Ovary (tissue), 9 donors: ENCODE results near the gene TMEFF1. TPM values are rescaled to one million over a fixed set of nuclear protein-coding genes. Genes with fewer than 3 reads are reported as not detected.

Source experiments
- DNase-seq, 5 donors: peaks; one replicate each; pipeline ENCODE4 v3.0.0-alpha.2; 2019 to 2020
- H3K27ac ChIP-seq, 2 donors: fragments of 200-600 bp; one replicate each; pipeline versions ENCODE4 v1.5.1 to v1.8.0; 2019 to 2022
- H3K27me3 ChIP-seq: fragments of 200-600 bp; one replicate; pipeline ENCODE4 v1.8.0; 2022
- H3K36me3 ChIP-seq: fragments of 200-600 bp; sonication (generic); one replicate; pipeline ENCODE4 v1.5.1; 2019
- H3K4me1 ChIP-seq: one replicate; pipeline ENCODE4 v1.8.1; 2013; ENCODE audit warnings: mild to moderate bottlenecking, moderate library complexity; ENCODE audit not compliant: insufficient read depth
- H3K4me3 ChIP-seq: fragments of 200-600 bp; sonication (generic); one replicate; pipeline ENCODE4 v1.5.1; 2017
- H3K9me3 ChIP-seq, 2 donors: fragments of 200-600 bp in 1 of 2; sonication (generic) in 1 of 2; one replicate each; pipeline versions ENCODE4 v1.5.1 to v1.8.1; 2013 to 2019; ENCODE audit warnings: mild to moderate bottlenecking in 1 of 2, moderate library complexity in 1 of 2
- EP300 ChIP-seq: sonication (generic); formaldehyde crosslinking; IDR thresholded peaks from one replicate; pipeline ENCODE4 v1.6.1; 2017; ENCODE audit warnings: antibody characterized with exemption
- POLR2A ChIP-seq: fragments of 450-650 bp; IDR thresholded peaks from one replicate; pipeline ENCODE4 v1.6.1; 2017; ENCODE audit warnings: antibody characterized with exemption, mild to moderate bottlenecking, moderate library complexity
- WGBS, 3 donors: extraction: QIAGEN DNeasy Blood & Tissue Kit in 1 of 3; methylation state at CpG; one replicate each; pipeline versions ENCODE4 v1.1.5 to v1.1.7; 2013 to 2017; 5-methylcytosine and 5-hydroxymethylcytosine counted together
- intact Hi-C, 4 donors: fragments of 100-400 bp; cut with DNase I; formaldehyde crosslinking; loops; one replicate each; pipeline versions ENCODE4 v1.11.0 to v1.15.1; 2022 to 2023
- polyA plus RNA-seq, 2 donors: library from polyadenylated mRNA; stranded (reverse); fragments of 200-250 nt in 1 of 2; fragments of 350-450 nt in 1 of 2; fragmentation: Illumina TruSeq in 1 of 2; extraction: RNeasy Lipid Tissue Mini Kit (QIAGEN cat#74804) in 1 of 2; gene quantifications; one replicate each; pipeline ENCODE4 v1.2.3, GENCODE V29; 2013 to 2014
- total RNA-seq, 7 donors: library from RNA; depleted of rRNA in 2 of 7; stranded (reverse); fragments of >200 nt in 2 of 7; fragmentation: NEBNext Ultra II Directional in 3 of 7; extraction: Animal tissue kit (Norgen Biotek cat#: 25700) in 3 of 7; gene quantifications; one replicate each; pipeline versions ENCODE4 v1.1.0 to v1.2.4, GENCODE V29; 2016 to 2023
- TF ChIP-seq, protein P1 (sequence below), 3 donors: fragments of 450-650 bp in 2 of 3; fragments of 200-600 bp in 1 of 3; IDR thresholded peaks; one replicate each; pipeline versions ENCODE4 v1.5.1 to v1.8.0; 2016 to 2022; ENCODE audit warnings: antibody characterized with exemption in 3 of 3, mild to moderate bottlenecking in 1 of 3
- donor health status: DM: no; HTN: no; CAD: no; lungs with moderate emphysema.
- donor health status: DM: no; HTN: no; CAD: no.
- donor health status: Bipolar disorder and iron deficiency.
- donor health status: DM: yes; HTN: yes; CAD: no.
- donor health status: DM: no; HTN: no; CAD: no.
- donor health status: DM: yes; HTN: yes; CAD: no.

The TMEFF1 gene
- total and polyA plus RNA-seq, 9 donors = 0.10 to 1.2 (median 0.76) TPM; not detected in 2

DNA sequence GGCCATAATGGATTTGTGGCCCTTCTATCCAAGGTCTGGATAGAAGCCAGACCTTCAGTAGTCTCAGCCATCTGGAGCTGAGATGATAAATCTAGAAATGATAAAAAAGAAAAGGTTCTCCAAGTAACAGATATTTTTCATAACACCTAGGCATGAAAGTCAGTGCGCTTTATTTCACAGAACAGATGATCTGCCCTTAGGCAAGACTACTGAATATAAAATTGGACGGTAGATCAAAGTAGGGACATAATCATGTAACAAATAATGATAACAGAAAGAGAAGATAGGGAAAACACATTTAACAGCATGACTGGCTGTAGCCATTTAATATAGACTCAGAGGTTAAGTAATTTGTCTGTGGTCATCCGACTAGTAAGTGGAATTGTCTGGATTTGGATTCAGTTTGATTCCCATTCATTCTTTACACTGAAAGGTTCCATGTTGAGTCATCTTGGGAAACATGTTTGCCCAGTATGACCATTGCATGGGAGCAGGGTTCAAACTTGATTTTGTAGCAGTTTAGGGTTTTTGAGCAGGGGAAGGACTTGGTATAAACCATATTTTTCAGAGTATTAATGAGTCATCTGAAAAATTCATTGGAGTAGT lies 100.8 kb downstream of the TMEFF1 start:
- TF ChIP-seq, protein P1, sequence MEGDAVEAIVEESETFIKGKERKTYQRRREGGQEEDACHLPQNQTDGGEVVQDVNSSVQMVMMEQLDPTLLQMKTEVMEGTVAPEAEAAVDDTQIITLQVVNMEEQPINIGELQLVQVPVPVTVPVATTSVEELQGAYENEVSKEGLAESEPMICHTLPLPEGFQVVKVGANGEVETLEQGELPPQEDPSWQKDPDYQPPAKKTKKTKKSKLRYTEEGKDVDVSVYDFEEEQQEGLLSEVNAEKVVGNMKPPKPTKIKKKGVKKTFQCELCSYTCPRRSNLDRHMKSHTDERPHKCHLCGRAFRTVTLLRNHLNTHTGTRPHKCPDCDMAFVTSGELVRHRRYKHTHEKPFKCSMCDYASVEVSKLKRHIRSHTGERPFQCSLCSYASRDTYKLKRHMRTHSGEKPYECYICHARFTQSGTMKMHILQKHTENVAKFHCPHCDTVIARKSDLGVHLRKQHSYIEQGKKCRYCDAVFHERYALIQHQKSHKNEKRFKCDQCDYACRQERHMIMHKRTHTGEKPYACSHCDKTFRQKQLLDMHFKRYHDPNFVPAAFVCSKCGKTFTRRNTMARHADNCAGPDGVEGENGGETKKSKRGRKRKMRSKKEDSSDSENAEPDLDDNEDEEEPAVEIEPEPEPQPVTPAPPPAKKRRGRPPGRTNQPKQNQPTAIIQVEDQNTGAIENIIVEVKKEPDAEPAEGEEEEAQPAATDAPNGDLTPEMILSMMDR (IDR thresholded peaks at IDR 0.05) = no peak
- TF ChIP-seq POLR2A (no peak), EP300 (no peak)
- Histone ChIP-seq H3K27me3 (no peaks in the 10 kb centered on the region), H3K9me3 (no peaks in the 10 kb centered on the region), H3K27ac (no peak overlapping the region), H3K4me1 (no peaks in the 10 kb centered on the region), H3K36me3 (no peaks in the 10 kb centered on the region), H3K4me3 (no peak overlapping the region)
- 91 to 93% (median 92%) methylated on average over 3 of the region's 3 CpGs for WGBS, 3 donors
- DNase-seq = no peak
- intact Hi-C loops = no loop called here

DNA sequence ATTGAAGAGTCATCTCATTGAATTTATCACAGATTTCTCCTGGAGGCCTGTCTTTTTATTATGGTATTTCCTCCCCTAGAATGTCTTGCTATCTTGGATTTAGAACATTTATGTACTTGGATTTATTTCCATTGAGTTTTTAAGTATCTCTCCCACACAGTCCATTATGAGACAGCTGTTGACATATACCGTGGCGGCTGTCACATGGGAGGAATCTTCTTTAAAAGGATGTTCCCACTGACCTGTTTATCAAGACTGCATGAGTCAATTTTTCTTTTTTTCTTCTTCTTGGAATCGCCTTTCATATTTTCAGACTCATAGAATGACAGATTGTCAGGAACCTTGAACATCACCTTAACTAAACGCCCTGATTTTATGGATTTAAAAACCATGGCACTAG lies 102.1 kb downstream of the TMEFF1 start:
- Histone ChIP-seq H3K36me3 (no peaks in the 10 kb centered on the region), H3K4me1 (no peaks in the 10 kb centered on the region), H3K9me3 (no peaks in the 10 kb centered on the region), H3K27me3 (no peaks in the 10 kb centered on the region), H3K4me3 (no peak overlapping the region), H3K27ac (no peak overlapping the region)
- 71 to 82% (median 76%) methylated on average over 4 of the region's 4 CpGs for WGBS, 3 donors
- no peak for DNase-seq
- TF ChIP-seq POLR2A (no peak), EP300 (no peak)
- TF ChIP-seq, protein P1 (IDR thresholded peaks at IDR 0.05) = no peak
- intact Hi-C loops = no loop called here

DNA sequence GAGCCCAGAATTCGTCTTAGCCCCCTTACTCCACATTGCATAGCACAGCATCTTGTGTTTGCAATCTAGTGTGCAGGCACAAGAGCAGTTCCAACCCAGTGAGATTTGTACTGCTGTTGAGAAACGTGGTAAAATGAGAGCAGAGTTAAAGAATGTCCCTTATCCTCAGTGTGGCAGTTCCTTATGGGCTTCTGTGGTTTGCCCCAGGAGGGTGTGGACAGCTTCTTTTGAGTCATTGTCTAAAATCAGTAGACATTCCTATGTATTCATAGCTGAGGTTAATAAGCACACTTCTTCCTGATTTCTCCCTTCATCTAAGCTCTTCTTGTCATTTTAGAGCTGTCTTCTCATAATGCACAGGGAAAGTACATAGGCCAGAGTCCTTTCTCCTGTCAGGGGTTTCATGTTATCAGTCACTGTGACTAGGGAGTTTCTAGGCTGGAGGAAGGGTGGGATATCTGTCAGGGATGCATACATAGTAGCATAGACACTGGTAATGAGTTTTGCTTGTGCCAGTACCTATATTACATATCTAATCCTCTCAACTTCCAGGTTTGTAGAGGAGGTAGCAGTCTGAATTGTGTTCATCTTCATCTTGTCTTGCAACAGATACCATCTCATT lies 102.9 kb downstream of the TMEFF1 start:
- no peak for DNase-seq
- no peaks in the 10 kb centered on the region for H3K4me1 ChIP-seq
- no peaks in the 10 kb centered on the region for H3K27me3 ChIP-seq
- 78 to 87% (median 81%) methylated on average over 2 of the region's 2 CpGs for WGBS, 3 donors
- no peaks in the 10 kb centered on the region for H3K9me3 ChIP-seq
- TF ChIP-seq, protein P1 (IDR thresholded peaks at IDR 0.05) = no peak
- TF ChIP-seq EP300 (no peak), POLR2A (no peak)
- intact Hi-C loops = no loop called here
- no peaks in the 10 kb centered on the region for H3K36me3 ChIP-seq
- H3K27ac ChIP-seq = no peak overlapping the region
- no peak overlapping the region for H3K4me3 ChIP-seq

DNA sequence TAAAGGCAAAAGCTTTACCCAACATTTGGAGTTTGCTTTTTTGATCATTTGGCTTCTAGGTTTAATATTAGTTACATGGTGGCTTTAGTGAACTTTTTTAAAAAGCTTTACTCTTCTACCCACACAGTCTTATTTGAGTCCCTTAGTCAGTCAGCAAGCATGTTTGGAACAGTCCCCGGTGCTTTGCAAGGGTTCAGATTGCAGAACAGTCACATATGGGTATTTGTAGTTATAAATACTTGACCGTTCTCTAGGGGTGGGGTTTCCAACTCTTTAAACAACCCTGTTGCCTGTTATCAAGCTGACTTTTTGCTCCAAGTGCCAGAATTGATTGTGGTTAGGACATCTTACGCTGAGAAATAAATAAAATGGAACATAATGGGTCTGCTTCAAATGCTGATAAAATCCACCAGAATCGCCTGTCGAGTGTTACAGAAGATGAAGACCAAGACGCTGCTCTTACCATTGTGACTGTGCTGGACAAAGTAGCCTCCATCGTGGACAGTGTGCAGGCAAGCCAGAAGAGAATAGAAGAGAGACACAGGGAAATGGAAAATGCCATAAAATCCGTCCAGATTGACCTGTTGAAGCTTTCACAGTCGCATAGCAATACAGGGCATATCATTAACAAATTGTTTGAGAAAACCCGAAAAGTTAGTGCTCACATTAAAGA lies 105.0 kb downstream of the TMEFF1 start, which contains the start of gene CAVIN4:
TSS of gene CAVIN4 (plus strand) at position 304 of the 673 bp plus-strand sequence. CDS start at position 369, 65 bp downstream.
- no peak for DNase-seq
- Histone ChIP-seq H3K4me3 (no peak within 1 kb of the TSS), H3K4me1 (no peaks in the 10 kb centered on the region), H3K9me3 (no peaks in the 10 kb centered on the region), H3K27me3 (no peaks in the 10 kb centered on the region), H3K27ac (no peak within 1 kb of the TSS), H3K36me3 (no peaks in the 10 kb centered on the region)
- WGBS, 3 donors = 80 to 89% (median 85%) methylated on average over 10 of the region's 10 CpGs
- TF ChIP-seq POLR2A = no peak
- TF ChIP-seq EP300 = no peak
- intact Hi-C loops = no loop called here
